Measurements from ENCODE around the gene SLC38A1. TPM values are rescaled to one million over a fixed set of nuclear protein-coding genes. Genes with fewer than 3 reads are reported as not detected.

Gene SLC38A1
- total RNA-seq, 2 donors from 2014 or later: 117 to 118 TPM

- no peak overlapping the region for H3K9ac ChIP-seq (ENCODE audit: low read depth in 2 of 2, low read length in 2 of 2)
Observed at GRCh38 chr12:46221255-46222128, 47.4 kb downstream of the SLC38A1 start.

GRCh38 chr12:46219877-46220655, 48.8 kb downstream of the SLC38A1 start:
- peak overlapping the region; percentile 70 for H3K27ac ChIP-seq
- TF ChIP-seq CTCF (IDR thresholded peaks at IDR 0.05): no peak
- H3K27me3 ChIP-seq: no peaks in the 10 kb centered on the region
- peaks cover 9% of the 10 kb centered on the region for H3K4me1 ChIP-seq
- no peak overlapping the region for H3K4me3 ChIP-seq
- no peak for DNase-seq
- intact Hi-C loops (cut with DNase I): no loop called here
- H3K9ac ChIP-seq (ENCODE audit: low read depth in 2 of 2, low read length in 2 of 2): peak overlapping the region in 1 of 2 donors; percentile 58
- no peaks in the 10 kb centered on the region for H3K9me3 ChIP-seq
- no peaks in the 10 kb centered on the region for H3K36me3 ChIP-seq

More at GRCh38 chr12:46221255-46222128, 47.4 kb downstream of the SLC38A1 start:
- Histone ChIP-seq H3K9me3 (no peaks in the 10 kb centered on the region), H3K4me3 (no peak overlapping the region), H3K27ac (no peak overlapping the region), H3K27me3 (no peaks in the 10 kb centered on the region), H3K36me3 (no peaks in the 10 kb centered on the region), H3K4me1 (peaks cover 9% of the 10 kb centered on the region)
- TF ChIP-seq CTCF (IDR thresholded peaks at IDR 0.05): no peak
- no peak for DNase-seq
- intact Hi-C loops (cut with DNase I): no loop called here

GRCh38 chr12:46219132-46219876, 49.5 kb downstream of the SLC38A1 start:
- H3K9me3 ChIP-seq: no peaks in the 10 kb centered on the region
- intact Hi-C loops (cut with DNase I): no loop called here
- H3K9ac ChIP-seq (ENCODE audit: low read depth in 2 of 2, low read length in 2 of 2): peak overlapping the region in 1 of 2 donors; percentile 58
- no peak for TF ChIP-seq CTCF (IDR thresholded peaks at IDR 0.05)
- no peaks in the 10 kb centered on the region for H3K36me3 ChIP-seq
- no peak for DNase-seq
- H3K27ac ChIP-seq: peak overlapping the region; percentile 70
- no peak overlapping the region for H3K4me3 ChIP-seq
- peaks cover 9% of the 10 kb centered on the region for H3K4me1 ChIP-seq
- no peaks in the 10 kb centered on the region for H3K27me3 ChIP-seq

- intact Hi-C loops (cut with DNase I): no loop called here
- no peak for TF ChIP-seq CTCF (IDR thresholded peaks at IDR 0.05)
- Histone ChIP-seq H3K9ac (ENCODE audit: low read depth in 2 of 2, low read length in 2 of 2) (no peak overlapping the region), H3K4me3 (no peak overlapping the region), H3K27ac (peak overlapping the region; percentile 70), H3K36me3 (no peaks in the 10 kb centered on the region), H3K27me3 (no peaks in the 10 kb centered on the region), H3K9me3 (no peaks in the 10 kb centered on the region), H3K4me1 (peaks cover 9% of the 10 kb centered on the region)
- DNase-seq: peak; percentile 34
Observed at GRCh38 chr12:46218322-46219095, 50.3 kb downstream of the SLC38A1 start.

All from colonic mucosa (tissue), 4 donors.